Rectal smooth muscle tissue (tissue), 1 donor: ENCODE results near the gene PRIM1.
"Not testable (repeated sequence)": the region's sequence is repeated elsewhere in the genome, so short reads cannot be mapped to it uniquely, and the experiment has no call there.

Experiments used
- H3K27ac ChIP-seq: one replicate; pipeline ENCODE4 v1.7.0; 2013; ENCODE audit warnings: low read depth, low read length, inconsistent platforms
- H3K27me3 ChIP-seq: one replicate; pipeline ENCODE4 v1.7.0; 2013; ENCODE audit warnings: low read length; ENCODE audit not compliant: control insufficient read depth, insufficient read depth
- H3K36me3 ChIP-seq: one replicate; pipeline ENCODE4 v1.7.0; 2013; ENCODE audit warnings: low read length; ENCODE audit not compliant: control insufficient read depth, insufficient read depth
- H3K4me1 ChIP-seq: one replicate; pipeline ENCODE4 v1.7.0; 2013; ENCODE audit warnings: low read length; ENCODE audit not compliant: control insufficient read depth, insufficient read depth
- H3K4me3 ChIP-seq: one replicate; pipeline ENCODE4 v1.7.0; 2013; ENCODE audit warnings: low read length
- H3K9ac ChIP-seq: one replicate; pipeline ENCODE4 v1.7.0; 2013; ENCODE audit warnings: low read length

Gene PRIM1

DNA sequence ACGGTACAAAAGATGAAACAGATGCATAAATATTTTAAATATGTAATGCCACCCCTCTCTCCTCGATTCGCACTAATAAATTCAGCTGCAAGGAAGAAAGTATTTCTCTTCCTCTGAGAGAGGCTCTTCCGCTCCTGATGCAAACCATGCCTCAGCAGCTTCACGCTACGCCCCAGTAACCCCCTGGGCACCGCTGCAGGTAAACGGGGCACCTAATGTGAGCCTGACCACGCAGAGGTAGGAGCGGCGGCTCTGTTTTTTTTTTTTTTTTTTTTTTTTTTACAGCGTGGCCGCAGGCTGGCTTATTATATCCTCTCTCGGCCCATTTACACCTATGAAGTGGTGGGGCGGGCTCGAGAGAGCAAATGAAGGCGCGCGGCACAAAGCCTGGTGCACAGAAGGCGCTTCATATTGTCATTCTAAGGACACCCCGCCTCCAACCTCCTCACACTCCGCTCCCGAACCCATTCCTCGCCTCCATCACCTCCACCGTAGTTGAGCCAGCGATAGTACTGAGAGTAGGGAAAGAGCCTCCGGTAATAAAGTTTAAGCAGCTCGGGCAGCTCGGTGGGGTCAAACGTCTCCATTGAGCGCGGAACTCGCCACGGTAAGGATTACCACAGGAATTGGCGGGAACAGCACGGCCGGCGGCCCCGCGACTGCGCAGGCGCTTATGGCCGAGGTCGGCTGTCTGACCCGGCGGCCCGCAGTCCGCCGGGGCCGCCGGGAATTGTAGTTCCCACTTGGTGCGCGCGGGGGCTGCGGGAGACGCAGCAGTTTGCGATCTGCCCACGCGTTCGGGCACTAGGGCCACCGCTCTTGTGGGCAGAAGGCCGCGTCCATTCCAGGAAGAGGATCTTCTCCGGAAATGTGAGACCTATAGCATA lies at the start of gene PRIM1:
PRIM1 (minus strand) TSS at position 612 of the 887 bp plus-strand sequence; CDS start at position 587, 25 bp downstream.
- H3K9ac ChIP-seq = peak within 1 kb of the TSS; percentile 90
- peak within 1 kb of the TSS; percentile 41 for H3K27ac ChIP-seq
- no peaks in the 10 kb centered on the region for H3K4me1 ChIP-seq
- H3K4me3 ChIP-seq = peak within 1 kb of the TSS; percentile 95
- no peaks in the 10 kb centered on the region for H3K36me3 ChIP-seq
- H3K27me3 ChIP-seq = no peaks in the 10 kb centered on the region

DNA sequence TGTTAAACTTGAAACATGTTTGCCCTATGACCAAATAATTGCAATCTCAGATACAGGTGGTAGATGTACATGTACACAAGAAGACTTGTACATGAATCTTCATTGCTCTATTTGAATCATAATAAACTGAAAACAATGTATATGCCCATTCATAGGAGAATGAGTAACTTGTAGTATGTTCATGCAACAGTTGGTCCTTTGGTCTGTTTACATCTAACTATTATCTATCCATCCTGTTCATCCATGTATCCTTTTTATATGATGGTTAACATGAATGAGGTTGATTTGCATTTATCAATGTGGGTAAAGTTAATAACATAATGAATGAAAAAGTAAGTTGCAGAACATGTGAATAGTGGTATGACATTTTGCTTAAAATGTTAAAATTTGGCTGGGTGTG lies 48.1 kb upstream of the PRIM1 start:
- Histone ChIP-seq H3K27me3 (no peaks in the 10 kb centered on the region), H3K27ac (no peak overlapping the region), H3K36me3 (no peaks in the 10 kb centered on the region), H3K4me1 (no peaks in the 10 kb centered on the region), H3K4me3 (no peak overlapping the region), H3K9ac (no peak overlapping the region)

DNA sequence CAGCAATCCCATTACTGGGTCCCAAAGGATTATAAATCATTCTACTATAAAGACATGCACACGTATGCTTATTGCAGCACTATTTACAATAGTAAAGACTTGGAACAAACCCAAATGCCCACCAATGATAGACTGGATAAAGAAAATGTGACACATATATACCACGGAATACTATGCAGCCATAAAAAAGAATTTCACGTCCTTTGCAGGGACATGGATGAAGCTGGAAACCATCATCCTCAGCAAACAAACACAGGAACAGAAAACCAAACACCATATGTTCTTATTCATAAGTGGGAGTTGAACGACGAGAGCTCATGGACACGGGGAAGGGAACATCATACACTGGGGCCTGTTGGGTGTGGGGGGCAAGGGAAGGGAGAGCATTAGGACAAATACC lies 47.2 kb upstream of the PRIM1 start:
- H3K27me3 ChIP-seq, H3K4me3 ChIP-seq, H3K36me3 ChIP-seq, H3K9ac ChIP-seq, H3K4me1 ChIP-seq, H3K27ac ChIP-seq: not testable (repeated sequence)

DNA sequence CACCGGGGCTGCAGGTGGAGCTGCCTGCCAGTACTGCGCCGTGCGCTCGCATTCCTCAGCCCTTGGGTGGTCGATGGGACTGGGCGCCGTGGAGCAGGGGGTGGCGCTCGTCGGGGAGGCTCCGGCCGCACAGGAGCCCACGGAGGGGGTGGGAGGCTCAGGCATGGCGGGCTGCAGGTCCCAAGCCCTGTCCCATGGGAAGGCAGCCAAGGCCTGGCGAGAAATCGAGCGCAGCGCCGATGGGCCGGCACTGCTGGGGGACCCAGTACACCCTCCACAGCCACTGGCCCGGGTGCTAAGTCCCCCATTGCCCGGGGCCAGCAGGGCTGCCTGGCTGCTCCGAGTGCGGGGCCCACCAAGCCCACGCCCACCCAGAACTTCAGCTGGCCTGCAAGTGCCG lies 43.7 kb upstream of the PRIM1 start:
- H3K9ac ChIP-seq, H3K4me1 ChIP-seq, H3K27ac ChIP-seq, H3K4me3 ChIP-seq, H3K36me3 ChIP-seq, H3K27me3 ChIP-seq: not testable (repeated sequence)

DNA sequence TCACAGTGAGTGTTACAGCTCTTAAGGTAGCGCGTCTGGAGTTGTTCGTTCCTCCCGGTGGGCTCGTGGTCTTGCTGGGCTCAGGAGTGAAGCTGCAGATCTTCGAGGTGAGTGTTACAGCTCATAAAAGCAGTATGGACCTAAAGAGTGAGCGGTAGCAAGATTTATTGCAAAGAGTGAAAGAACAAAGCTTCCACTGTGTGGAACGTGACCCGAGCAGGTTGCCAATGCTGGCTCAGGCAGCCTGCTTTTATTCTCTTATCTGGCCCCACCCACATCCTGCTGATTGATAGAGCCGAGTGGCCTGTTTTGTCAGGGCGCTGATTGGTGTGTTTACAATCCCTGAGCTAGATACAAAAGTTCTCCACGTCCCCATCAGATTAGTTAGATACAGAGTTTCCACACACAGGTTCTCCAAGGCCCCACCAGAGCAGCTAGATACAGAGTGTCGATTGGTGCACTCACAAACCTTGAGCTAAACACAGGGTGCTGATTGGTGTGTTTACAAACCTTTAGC lies 43.0 kb upstream of the PRIM1 start:
- H3K4me3 ChIP-seq, H3K36me3 ChIP-seq, H3K9ac ChIP-seq, H3K27me3 ChIP-seq, H3K27ac ChIP-seq, H3K4me1 ChIP-seq: not testable (repeated sequence)

GRCh38 chr12:56793124-56793523 lies 41.0 kb upstream of the PRIM1 start:
- H3K9ac ChIP-seq, H3K4me3 ChIP-seq, H3K36me3 ChIP-seq, H3K27me3 ChIP-seq, H3K27ac ChIP-seq, H3K4me1 ChIP-seq: not testable (repeated sequence)

DNA sequence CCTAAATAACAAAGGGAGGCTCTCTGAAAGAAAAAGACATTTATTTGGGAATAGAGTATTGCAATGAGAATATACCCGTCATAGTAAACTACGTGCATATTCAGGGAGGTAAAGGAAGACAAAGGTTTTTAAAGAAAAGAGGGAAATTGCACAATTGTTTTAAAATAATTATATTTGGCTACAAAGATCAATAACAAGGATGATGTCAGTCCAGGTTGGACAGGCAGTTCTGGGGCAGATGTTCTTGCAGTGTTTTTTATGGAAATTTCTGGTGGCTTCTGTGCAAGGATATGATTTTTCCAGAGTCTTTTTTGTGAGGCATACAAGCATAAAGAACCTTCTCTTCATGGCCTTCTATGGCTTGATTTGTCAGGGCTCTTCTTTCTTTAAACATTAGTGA lies 40.6 kb upstream of the PRIM1 start:
- no peaks in the 10 kb centered on the region for H3K4me1 ChIP-seq
- no peaks in the 10 kb centered on the region for H3K36me3 ChIP-seq
- H3K27ac ChIP-seq = no peak overlapping the region

DNA sequence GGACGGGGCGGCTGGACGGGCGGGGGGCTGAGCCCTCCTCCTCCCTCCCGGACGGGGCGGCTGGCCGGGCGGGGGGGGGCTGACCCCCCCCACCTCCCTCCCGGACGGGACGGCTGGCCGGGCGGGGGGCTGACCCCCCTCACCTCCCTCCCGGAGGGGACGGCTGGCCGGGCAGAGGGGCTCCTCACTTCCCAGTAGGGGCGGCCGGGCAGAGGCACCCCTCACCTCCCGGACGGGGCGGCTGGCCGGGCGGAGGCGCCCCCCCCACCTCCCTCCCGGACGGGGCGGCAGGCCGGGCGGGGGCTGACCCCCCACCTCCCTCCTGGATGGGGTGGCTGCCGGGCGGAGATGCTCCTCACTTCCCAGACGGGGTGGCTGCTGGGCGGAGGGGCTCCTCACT lies 37.3 kb upstream of the PRIM1 start:
- H3K9ac ChIP-seq, H3K4me1 ChIP-seq, H3K4me3 ChIP-seq, H3K27ac ChIP-seq, H3K27me3 ChIP-seq, H3K36me3 ChIP-seq: not testable (repeated sequence)

More for the DNA sequence above, 40.6 kb upstream of the PRIM1 start:
- Histone ChIP-seq H3K27me3 (no peaks in the 10 kb centered on the region), H3K9ac (no peak overlapping the region), H3K4me3 (no peak overlapping the region)

GRCh38 chr12:56787498-56787897 lies 35.4 kb upstream of the PRIM1 start:
- Histone ChIP-seq H3K4me1 (no peaks in the 10 kb centered on the region), H3K36me3 (no peaks in the 10 kb centered on the region), H3K27ac (no peak overlapping the region), H3K27me3 (no peaks in the 10 kb centered on the region), H3K4me3 (no peak overlapping the region), H3K9ac (no peak overlapping the region)

- no peak overlapping the region for H3K27ac ChIP-seq
- H3K27me3 ChIP-seq = no peaks in the 10 kb centered on the region
- no peak overlapping the region for H3K4me3 ChIP-seq
- H3K9ac ChIP-seq = no peak overlapping the region
- H3K36me3 ChIP-seq = no peaks in the 10 kb centered on the region
- H3K4me1 ChIP-seq = no peaks in the 10 kb centered on the region
Observed at GRCh38 chr12:56785874-56786273, 33.8 kb upstream of the PRIM1 start.

DNA sequence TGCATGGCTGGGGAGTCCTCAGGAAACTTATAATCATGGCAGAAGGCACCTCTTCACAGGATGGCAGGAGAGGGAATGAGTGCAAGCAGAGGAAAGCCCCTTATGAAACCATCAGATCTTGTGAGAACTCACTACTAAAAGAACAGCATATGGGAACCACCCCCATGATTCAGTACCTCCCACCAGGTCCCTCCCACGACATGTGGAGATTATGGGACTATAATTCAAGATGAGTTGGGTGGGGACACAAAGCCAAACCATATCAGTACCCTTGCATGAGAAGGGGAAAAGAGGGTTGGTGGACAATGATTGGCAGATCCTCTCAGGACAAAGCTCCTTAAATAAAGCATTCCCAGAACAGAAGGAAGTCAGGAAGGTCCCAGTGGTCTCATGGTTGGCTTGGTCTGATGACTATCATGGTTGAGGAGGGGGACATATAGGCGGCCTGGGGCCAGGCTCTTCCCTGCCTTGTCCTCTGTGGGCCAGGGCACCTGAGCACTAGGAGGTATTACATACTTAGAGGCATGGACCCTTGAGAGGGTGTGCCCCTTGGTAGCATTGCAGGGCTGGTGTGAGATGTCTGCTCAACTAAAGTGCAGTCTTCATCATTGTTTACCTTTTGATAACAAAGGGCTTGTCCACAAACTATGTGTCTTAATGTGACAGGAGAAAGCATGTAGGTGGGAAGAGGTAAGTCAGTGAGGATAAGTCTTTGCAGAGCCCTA lies 33.2 kb upstream of the PRIM1 start:
- H3K27me3 ChIP-seq = no peaks in the 10 kb centered on the region
- H3K9ac ChIP-seq = no peak overlapping the region
- no peak overlapping the region for H3K27ac ChIP-seq
- H3K4me3 ChIP-seq = no peak overlapping the region
- H3K36me3 ChIP-seq = no peaks in the 10 kb centered on the region
- no peaks in the 10 kb centered on the region for H3K4me1 ChIP-seq

DNA sequence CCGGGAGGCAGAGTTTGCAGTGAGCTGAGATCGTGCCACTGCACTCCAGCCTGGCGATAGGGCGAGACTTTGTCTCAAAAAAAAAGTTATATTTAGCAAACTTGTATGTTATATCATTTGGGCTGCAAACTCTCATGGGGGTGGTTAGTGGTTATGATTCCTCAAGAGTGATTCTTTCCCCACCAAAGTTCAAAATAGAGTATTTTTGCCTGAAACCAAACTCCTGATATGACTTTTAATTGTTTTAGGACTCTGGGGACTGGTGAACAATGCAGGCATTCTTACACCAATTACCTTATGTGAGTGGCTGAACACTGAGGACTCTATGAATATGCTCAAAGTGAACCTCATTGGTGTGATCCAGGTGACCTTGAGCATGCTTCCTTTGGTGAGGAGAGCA lies 29.6 kb upstream of the PRIM1 start:
- Histone ChIP-seq H3K27ac (no peak overlapping the region), H3K4me3 (no peak overlapping the region), H3K36me3 (no peaks in the 10 kb centered on the region), H3K9ac (no peak overlapping the region), H3K4me1 (no peaks in the 10 kb centered on the region), H3K27me3 (no peaks in the 10 kb centered on the region)
